K562 (cell line): Measurements from ENCODE around the gene RPL22.

ENCODE experiments used
- PYGO2 ChIP-seq: fragments of 450-650 bp; IDR thresholded peaks from 2 replicates; pipeline ENCODE4 v1.6.1; 2016; ENCODE audit warnings: mild to moderate bottlenecking, missing genetic modification characterization, moderate library complexity, missing compliant biosample characterization
- SAFB2 ChIP-seq: fragments of 200-400 bp; formaldehyde crosslinking; IDR thresholded peaks from 2 replicates; pipeline ENCODE4 v1.6.1; 2018; ENCODE audit warnings: borderline replicate concordance, low read length, low read depth, moderate library complexity; ENCODE audit not compliant: severe bottlenecking
- SNRNP70 ChIP-seq: fragments of 200-400 bp; formaldehyde crosslinking; optimal IDR thresholded peaks from 2 replicates; pipeline ENCODE3; 2017; ENCODE audit warnings: low read depth, low read length
- SRSF9 ChIP-seq: fragments of 200-400 bp; formaldehyde crosslinking; IDR thresholded peaks from 2 replicates; pipeline ENCODE4 v1.6.1; 2017; ENCODE audit warnings: low read depth, low read length, borderline replicate concordance
- TF ChIP-seq, protein P1 (sequence below): IDR thresholded peaks from 3 replicates; pipeline ENCODE4 v1.6.1; 2011; ENCODE audit warnings: borderline replicate concordance, mild to moderate bottlenecking; ENCODE audit not compliant: insufficient read length, insufficient read depth
- TF ChIP-seq, protein P2 (sequence below): sonication (generic); formaldehyde crosslinking; IDR thresholded peaks from 2 replicates; pipeline ENCODE4 v1.5.0; 2020; ENCODE audit warnings: missing genetic modification reagents
- TF ChIP-seq, protein P3 (sequence below), 3 experiments: IDR thresholded peaks in 2 of 3; conservative IDR thresholded peaks in 1 of 3; 2 replicates each; pipeline ENCODE4 v1.5.1; 2011 to 2012; ENCODE audit warnings: low read length in 3 of 3, mild to moderate bottlenecking in 3 of 3, control low read depth in 2 of 3, improper control_type of control experiment in 1 of 3, inconsistent platforms in 1 of 3, low read depth in 1 of 3, mixed read lengths in 1 of 3, moderate library complexity in 1 of 3; ENCODE audit not compliant: insufficient read depth in 2 of 3

DNA sequence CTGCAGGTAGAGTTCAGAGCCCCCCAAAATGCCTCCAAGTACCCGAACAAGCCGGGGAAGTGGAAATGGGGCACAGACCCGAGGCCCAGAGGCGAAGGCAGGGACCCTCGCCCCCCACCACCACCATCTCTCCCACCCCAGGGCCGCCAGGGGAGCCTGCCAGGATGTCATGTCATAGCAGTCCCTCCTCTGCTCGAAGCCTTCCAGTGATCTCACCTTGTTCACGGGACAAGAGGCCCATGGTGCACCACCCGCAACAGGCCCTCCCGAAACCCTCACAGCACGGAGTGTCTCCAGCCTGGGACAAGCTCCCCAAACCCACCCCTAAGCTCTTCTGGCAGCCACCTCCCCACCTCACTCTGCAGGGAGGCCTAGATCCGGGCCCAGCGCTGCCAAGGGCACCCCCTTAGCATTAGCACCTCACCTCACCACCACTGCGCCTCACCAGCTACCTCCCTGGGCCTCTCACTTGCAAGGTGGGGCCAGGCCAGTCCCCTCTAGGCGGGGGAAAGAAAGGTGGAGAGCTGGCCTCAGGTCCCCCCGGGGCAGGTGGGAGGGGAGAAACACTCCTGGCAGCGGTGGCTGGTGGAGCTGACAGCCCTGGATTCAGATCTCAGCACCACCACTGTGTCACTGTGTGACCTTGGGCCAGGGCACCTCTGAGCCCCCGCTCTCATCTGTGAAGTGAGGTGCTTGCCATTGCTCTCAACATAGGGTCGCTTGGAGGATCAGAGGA, 32.6 kb downstream of the RPL22 start:
- no peak for TF ChIP-seq PYGO2 (tag)
- no peak for TF ChIP-seq SNRNP70
- TF ChIP-seq, protein P1, sequence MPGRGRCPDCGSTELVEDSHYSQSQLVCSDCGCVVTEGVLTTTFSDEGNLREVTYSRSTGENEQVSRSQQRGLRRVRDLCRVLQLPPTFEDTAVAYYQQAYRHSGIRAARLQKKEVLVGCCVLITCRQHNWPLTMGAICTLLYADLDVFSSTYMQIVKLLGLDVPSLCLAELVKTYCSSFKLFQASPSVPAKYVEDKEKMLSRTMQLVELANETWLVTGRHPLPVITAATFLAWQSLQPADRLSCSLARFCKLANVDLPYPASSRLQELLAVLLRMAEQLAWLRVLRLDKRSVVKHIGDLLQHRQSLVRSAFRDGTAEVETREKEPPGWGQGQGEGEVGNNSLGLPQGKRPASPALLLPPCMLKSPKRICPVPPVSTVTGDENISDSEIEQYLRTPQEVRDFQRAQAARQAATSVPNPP, result no peak
- TF ChIP-seq, protein P2, sequence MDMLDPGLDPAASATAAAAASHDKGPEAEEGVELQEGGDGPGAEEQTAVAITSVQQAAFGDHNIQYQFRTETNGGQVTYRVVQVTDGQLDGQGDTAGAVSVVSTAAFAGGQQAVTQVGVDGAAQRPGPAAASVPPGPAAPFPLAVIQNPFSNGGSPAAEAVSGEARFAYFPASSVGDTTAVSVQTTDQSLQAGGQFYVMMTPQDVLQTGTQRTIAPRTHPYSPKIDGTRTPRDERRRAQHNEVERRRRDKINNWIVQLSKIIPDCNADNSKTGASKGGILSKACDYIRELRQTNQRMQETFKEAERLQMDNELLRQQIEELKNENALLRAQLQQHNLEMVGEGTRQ (CRISPR knock-in tag), result no peak
- no peak for TF ChIP-seq SRSF9
- TF ChIP-seq SAFB2, result no peak
- TF ChIP-seq, protein P3, sequence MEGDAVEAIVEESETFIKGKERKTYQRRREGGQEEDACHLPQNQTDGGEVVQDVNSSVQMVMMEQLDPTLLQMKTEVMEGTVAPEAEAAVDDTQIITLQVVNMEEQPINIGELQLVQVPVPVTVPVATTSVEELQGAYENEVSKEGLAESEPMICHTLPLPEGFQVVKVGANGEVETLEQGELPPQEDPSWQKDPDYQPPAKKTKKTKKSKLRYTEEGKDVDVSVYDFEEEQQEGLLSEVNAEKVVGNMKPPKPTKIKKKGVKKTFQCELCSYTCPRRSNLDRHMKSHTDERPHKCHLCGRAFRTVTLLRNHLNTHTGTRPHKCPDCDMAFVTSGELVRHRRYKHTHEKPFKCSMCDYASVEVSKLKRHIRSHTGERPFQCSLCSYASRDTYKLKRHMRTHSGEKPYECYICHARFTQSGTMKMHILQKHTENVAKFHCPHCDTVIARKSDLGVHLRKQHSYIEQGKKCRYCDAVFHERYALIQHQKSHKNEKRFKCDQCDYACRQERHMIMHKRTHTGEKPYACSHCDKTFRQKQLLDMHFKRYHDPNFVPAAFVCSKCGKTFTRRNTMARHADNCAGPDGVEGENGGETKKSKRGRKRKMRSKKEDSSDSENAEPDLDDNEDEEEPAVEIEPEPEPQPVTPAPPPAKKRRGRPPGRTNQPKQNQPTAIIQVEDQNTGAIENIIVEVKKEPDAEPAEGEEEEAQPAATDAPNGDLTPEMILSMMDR (IDR thresholded peaks at IDR 0.05 in 2 of 3, conservative IDR thresholded peaks at IDR 0.05 in 1 of 3; ENCODE audit: insufficient read depth in 2 of 3, low read depth in 1 of 3, low read length in 3 of 3), result no peak
